ENCODE measurements around the gene NCAPG2.

DNA sequence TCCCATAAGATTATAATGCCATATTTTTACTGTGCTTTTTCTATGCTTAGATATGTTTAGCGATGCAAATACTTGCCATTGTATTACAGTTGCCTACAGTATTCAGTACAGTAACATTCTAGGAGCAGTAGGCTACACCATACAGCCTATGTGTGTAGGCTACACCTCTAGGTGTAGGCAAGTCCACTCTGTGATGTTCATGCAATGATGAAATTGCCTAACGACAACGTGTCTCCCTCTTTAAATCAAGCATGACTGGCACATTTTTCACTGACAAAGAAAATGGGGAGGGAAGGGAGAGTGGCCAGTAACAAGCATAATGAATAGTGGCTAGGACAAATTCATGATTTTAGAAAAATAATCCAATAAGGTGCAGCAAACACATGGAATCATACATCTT, 1.7 kb downstream of the NCAPG2 start:
- TF ChIP-seq, protein P1, sequence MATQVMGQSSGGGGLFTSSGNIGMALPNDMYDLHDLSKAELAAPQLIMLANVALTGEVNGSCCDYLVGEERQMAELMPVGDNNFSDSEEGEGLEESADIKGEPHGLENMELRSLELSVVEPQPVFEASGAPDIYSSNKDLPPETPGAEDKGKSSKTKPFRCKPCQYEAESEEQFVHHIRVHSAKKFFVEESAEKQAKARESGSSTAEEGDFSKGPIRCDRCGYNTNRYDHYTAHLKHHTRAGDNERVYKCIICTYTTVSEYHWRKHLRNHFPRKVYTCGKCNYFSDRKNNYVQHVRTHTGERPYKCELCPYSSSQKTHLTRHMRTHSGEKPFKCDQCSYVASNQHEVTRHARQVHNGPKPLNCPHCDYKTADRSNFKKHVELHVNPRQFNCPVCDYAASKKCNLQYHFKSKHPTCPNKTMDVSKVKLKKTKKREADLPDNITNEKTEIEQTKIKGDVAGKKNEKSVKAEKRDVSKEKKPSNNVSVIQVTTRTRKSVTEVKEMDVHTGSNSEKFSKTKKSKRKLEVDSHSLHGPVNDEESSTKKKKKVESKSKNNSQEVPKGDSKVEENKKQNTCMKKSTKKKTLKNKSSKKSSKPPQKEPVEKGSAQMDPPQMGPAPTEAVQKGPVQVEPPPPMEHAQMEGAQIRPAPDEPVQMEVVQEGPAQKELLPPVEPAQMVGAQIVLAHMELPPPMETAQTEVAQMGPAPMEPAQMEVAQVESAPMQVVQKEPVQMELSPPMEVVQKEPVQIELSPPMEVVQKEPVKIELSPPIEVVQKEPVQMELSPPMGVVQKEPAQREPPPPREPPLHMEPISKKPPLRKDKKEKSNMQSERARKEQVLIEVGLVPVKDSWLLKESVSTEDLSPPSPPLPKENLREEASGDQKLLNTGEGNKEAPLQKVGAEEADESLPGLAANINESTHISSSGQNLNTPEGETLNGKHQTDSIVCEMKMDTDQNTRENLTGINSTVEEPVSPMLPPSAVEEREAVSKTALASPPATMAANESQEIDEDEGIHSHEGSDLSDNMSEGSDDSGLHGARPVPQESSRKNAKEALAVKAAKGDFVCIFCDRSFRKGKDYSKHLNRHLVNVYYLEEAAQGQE (IDR thresholded peaks at IDR 0.05; ENCODE audit: unreplicated experiment): no peak
- TF ChIP-seq, protein P2, sequence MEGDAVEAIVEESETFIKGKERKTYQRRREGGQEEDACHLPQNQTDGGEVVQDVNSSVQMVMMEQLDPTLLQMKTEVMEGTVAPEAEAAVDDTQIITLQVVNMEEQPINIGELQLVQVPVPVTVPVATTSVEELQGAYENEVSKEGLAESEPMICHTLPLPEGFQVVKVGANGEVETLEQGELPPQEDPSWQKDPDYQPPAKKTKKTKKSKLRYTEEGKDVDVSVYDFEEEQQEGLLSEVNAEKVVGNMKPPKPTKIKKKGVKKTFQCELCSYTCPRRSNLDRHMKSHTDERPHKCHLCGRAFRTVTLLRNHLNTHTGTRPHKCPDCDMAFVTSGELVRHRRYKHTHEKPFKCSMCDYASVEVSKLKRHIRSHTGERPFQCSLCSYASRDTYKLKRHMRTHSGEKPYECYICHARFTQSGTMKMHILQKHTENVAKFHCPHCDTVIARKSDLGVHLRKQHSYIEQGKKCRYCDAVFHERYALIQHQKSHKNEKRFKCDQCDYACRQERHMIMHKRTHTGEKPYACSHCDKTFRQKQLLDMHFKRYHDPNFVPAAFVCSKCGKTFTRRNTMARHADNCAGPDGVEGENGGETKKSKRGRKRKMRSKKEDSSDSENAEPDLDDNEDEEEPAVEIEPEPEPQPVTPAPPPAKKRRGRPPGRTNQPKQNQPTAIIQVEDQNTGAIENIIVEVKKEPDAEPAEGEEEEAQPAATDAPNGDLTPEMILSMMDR (conservative IDR thresholded peaks at IDR 0.05; ENCODE audit: low read depth in 2 of 2): no peak
- no peak for TF ChIP-seq JUNB (IDR thresholded peaks at IDR 0.05; ENCODE audit: unreplicated experiment)

Data from GM23338 (cell line).